NB4 (cell line): ENCODE measurements around the gene RAB26.
A peak's percentile ranks its signal among the peaks of the same experiment; 100 is the strongest.

Source experiments
- DNase-seq: peaks from one replicate; pipeline ENCODE4 v3.0.0; 2010; ENCODE audit warnings: low read depth
- H3K4me3 ChIP-seq: one replicate; pipeline ENCODE4 v1.5.1; 2011; ENCODE audit warnings: mild to moderate bottlenecking, low read depth, low read length, moderate library complexity
- CTCF ChIP-seq: IDR thresholded peaks from one replicate; pipeline ENCODE4 v1.5.1; 2012; ENCODE audit warnings: low read depth, low read length
- MAX ChIP-seq: IDR thresholded peaks from 2 replicates; pipeline ENCODE4 v1.6.1; 2011; ENCODE audit warnings: low read depth, low read length
- MYC ChIP-seq: IDR thresholded peaks from 2 replicates; pipeline ENCODE4 v1.6.1; 2011; ENCODE audit warnings: low read depth, low read length
- POLR2A ChIP-seq: IDR thresholded peaks from 2 replicates; pipeline ENCODE4 v1.6.1; 2011; ENCODE audit warnings: mild to moderate bottlenecking; ENCODE audit not compliant: insufficient read length; ENCODE audit errors: extremely low read depth

RAB26 gene

GRCh38 chr16:2142942-2143877 lies 5.2 kb upstream of the RAB26 start:
- no peak for DNase-seq
- H3K4me3 ChIP-seq, result no peak overlapping the region
- no peak for TF ChIP-seq CTCF
- TF ChIP-seq POLR2A, result no peak
- no peak for TF ChIP-seq MAX
- TF ChIP-seq MYC, result no peak

GRCh38 chr16:2143878-2144485 lies 4.4 kb upstream of the RAB26 start:
- H3K4me3 ChIP-seq, result no peak overlapping the region
- no peak for DNase-seq
- TF ChIP-seq MYC (no peak), CTCF (no peak), POLR2A (no peak), MAX (no peak)

GRCh38 chr16:2145843-2146242 lies 2.6 kb upstream of the RAB26 start:
- no peak for DNase-seq
- TF ChIP-seq POLR2A (no peak), CTCF (no peak), MAX (no peak), MYC (no peak)
- H3K4me3 ChIP-seq, result no peak overlapping the region

- no peak overlapping the region for H3K4me3 ChIP-seq
- no peak for TF ChIP-seq MAX
- TF ChIP-seq POLR2A, result no peak
- TF ChIP-seq CTCF, result no peak
- no peak for TF ChIP-seq MYC
- DNase-seq, result no peak
These were observed 1.0 kb upstream of the RAB26 start for GRCh38 chr16:2147378-2147777.

- TF ChIP-seq POLR2A, result peak; percentile 3
- no peak for TF ChIP-seq MYC
- H3K4me3 ChIP-seq, result no peak overlapping the region
- DNase-seq, result peak; percentile 46
These were observed 547 bp downstream of the RAB26 start for GRCh38 chr16:2148714-2149629.
